HUES6 (cell line): ENCODE data around the gene ITPKB.
"Not testable (repeated sequence)": the region's sequence is repeated elsewhere in the genome, so short reads cannot be mapped to it uniquely, and the experiment has no call there.

ENCODE experiments used
- H3K27ac ChIP-seq: 2 replicates; pipeline ENCODE4 v1.7.0; 2013; ENCODE audit warnings: low read depth, mild to moderate bottlenecking, low read length, inconsistent platforms
- H3K27me3 ChIP-seq: 2 replicates; pipeline ENCODE4 v1.6.1; 2013; ENCODE audit warnings: low read length; ENCODE audit not compliant: control insufficient read depth, insufficient read depth
- H3K36me3 ChIP-seq: 2 replicates; pipeline ENCODE4 v1.6.1; 2013; ENCODE audit warnings: low read length; ENCODE audit not compliant: control insufficient read depth, insufficient read depth
- H3K4me1 ChIP-seq: 2 replicates; pipeline ENCODE4 v1.6.1; 2013; ENCODE audit warnings: low read length; ENCODE audit not compliant: control insufficient read depth, insufficient read depth
- H3K4me3 ChIP-seq: 2 replicates; pipeline ENCODE4 v1.5.1; 2013; ENCODE audit warnings: low read depth, low read length
- H3K9ac ChIP-seq: one replicate; pipeline ENCODE4 v1.6.1; 2013; ENCODE audit warnings: mild to moderate bottlenecking, low read length
- H3K9me3 ChIP-seq: 2 replicates; pipeline ENCODE4 v1.6.1; 2013; ENCODE audit warnings: low read depth, low read length; ENCODE audit not compliant: control insufficient read depth, insufficient read depth

The ITPKB gene

GRCh38 chr1:226639631-226640061 lies 99.4 kb downstream of the ITPKB start:
- H3K9me3 ChIP-seq = no peaks in the 10 kb centered on the region
- H3K27ac ChIP-seq = no peak overlapping the region
- peaks cover 41% of the 10 kb centered on the region; the same call in 1 of the 2 replicates for H3K4me1 ChIP-seq
- no peaks in the 10 kb centered on the region; the same call in 1 of the 2 replicates for H3K36me3 ChIP-seq
- H3K27me3 ChIP-seq = no peaks in the 10 kb centered on the region
- no peak overlapping the region for H3K4me3 ChIP-seq
- H3K9ac ChIP-seq = no peak overlapping the region

GRCh38 chr1:226639206-226639605 lies 99.9 kb downstream of the ITPKB start:
- peaks cover 40% of the 10 kb centered on the region; the same call in 1 of the 2 replicates for H3K4me1 ChIP-seq

GRCh38 chr1:226638608-226639007 lies 100.5 kb downstream of the ITPKB start:
- Histone ChIP-seq H3K27ac (no peak overlapping the region), H3K4me3 (no peak overlapping the region), H3K27me3 (no peaks in the 10 kb centered on the region), H3K4me1 (peaks cover 34% of the 10 kb centered on the region; the same call in 1 of the 2 replicates), H3K9me3 (no peaks in the 10 kb centered on the region), H3K36me3 (no peaks in the 10 kb centered on the region; the same call in 1 of the 2 replicates), H3K9ac (no peak overlapping the region)

More at GRCh38 chr1:226639206-226639605, 99.9 kb downstream of the ITPKB start:
- not testable (repeated sequence) for H3K4me3 ChIP-seq, H3K9me3 ChIP-seq, H3K9ac ChIP-seq, H3K36me3 ChIP-seq, H3K27ac ChIP-seq, H3K27me3 ChIP-seq

- Histone ChIP-seq H3K36me3 (no peaks in the 10 kb centered on the region; the same call in 1 of the 2 replicates), H3K27me3 (no peaks in the 10 kb centered on the region), H3K27ac (no peak overlapping the region), H3K4me3 (no peak overlapping the region), H3K9me3 (no peaks in the 10 kb centered on the region), H3K9ac (no peak overlapping the region), H3K4me1 (peaks cover 28% of the 10 kb centered on the region; the same call in 1 of the 2 replicates)
These were observed 101.0 kb downstream of the ITPKB start for GRCh38 chr1:226638001-226638601.

- H3K4me1 ChIP-seq = peaks cover 23% of the 10 kb centered on the region; the same call in 1 of the 2 replicates
- H3K27ac ChIP-seq = no peak overlapping the region
- H3K36me3 ChIP-seq = no peaks in the 10 kb centered on the region; the same call in 1 of the 2 replicates
- no peak overlapping the region for H3K9ac ChIP-seq
- H3K9me3 ChIP-seq = no peaks in the 10 kb centered on the region
- H3K4me3 ChIP-seq = no peak overlapping the region
- no peaks in the 10 kb centered on the region for H3K27me3 ChIP-seq
These were observed 101.7 kb downstream of the ITPKB start for GRCh38 chr1:226637147-226637935.

- no peak overlapping the region for H3K9ac ChIP-seq
- no peak overlapping the region for H3K4me3 ChIP-seq
- H3K36me3 ChIP-seq = no peaks in the 10 kb centered on the region; the same call in 1 of the 2 replicates
These were observed 102.3 kb downstream of the ITPKB start for GRCh38 chr1:226636847-226637096.

GRCh38 chr1:226635456-226635941 lies 103.6 kb downstream of the ITPKB start:
- H3K27ac ChIP-seq = no peak overlapping the region
- H3K4me1 ChIP-seq = peaks cover 20% of the 10 kb centered on the region; the same call in 1 of the 2 replicates
- H3K9me3 ChIP-seq = no peaks in the 10 kb centered on the region
- no peaks in the 10 kb centered on the region for H3K27me3 ChIP-seq
- no peaks in the 10 kb centered on the region; the same call in 1 of the 2 replicates for H3K36me3 ChIP-seq
- H3K9ac ChIP-seq = no peak overlapping the region
- no peak overlapping the region for H3K4me3 ChIP-seq

More at GRCh38 chr1:226636847-226637096, 102.3 kb downstream of the ITPKB start:
- Histone ChIP-seq H3K27ac (no peak overlapping the region), H3K9me3 (no peaks in the 10 kb centered on the region), H3K4me1 (peaks cover 23% of the 10 kb centered on the region; the same call in 1 of the 2 replicates), H3K27me3 (no peaks in the 10 kb centered on the region)

- Histone ChIP-seq H3K4me1 (peaks cover 15% of the 10 kb centered on the region; the same call in 1 of the 2 replicates), H3K36me3 (no peaks in the 10 kb centered on the region; the same call in 1 of the 2 replicates), H3K9ac (no peak overlapping the region), H3K27ac (no peak overlapping the region), H3K27me3 (no peaks in the 10 kb centered on the region), H3K9me3 (no peaks in the 10 kb centered on the region), H3K4me3 (no peak overlapping the region)
These were observed 104.4 kb downstream of the ITPKB start for GRCh38 chr1:226634611-226635246.

- Histone ChIP-seq H3K36me3 (no peaks in the 10 kb centered on the region), H3K9ac (no peak overlapping the region), H3K27me3 (no peaks in the 10 kb centered on the region), H3K27ac (no peak overlapping the region), H3K4me1 (peaks cover 15% of the 10 kb centered on the region; the same call in 1 of the 2 replicates), H3K4me3 (no peak overlapping the region), H3K9me3 (no peaks in the 10 kb centered on the region)
These were observed 104.9 kb downstream of the ITPKB start for GRCh38 chr1:226634166-226634588.

GRCh38 chr1:226633541-226634165 lies 105.4 kb downstream of the ITPKB start:
- Histone ChIP-seq H3K27ac (no peak overlapping the region), H3K4me1 (peaks cover 15% of the 10 kb centered on the region; the same call in 1 of the 2 replicates), H3K36me3 (no peaks in the 10 kb centered on the region), H3K27me3 (no peaks in the 10 kb centered on the region), H3K9me3 (no peaks in the 10 kb centered on the region), H3K9ac (no peak overlapping the region), H3K4me3 (no peak overlapping the region)
